ENCODE measurements around the gene PALMD. TPM values are rescaled to one million over a fixed set of nuclear protein-coding genes. Genes with fewer than 3 reads are reported as not detected.

Gene PALMD
- total RNA-seq, 4 donors from 2014 or later = 68.9 to 75.6 (median 72.1) TPM

GRCh38 chr1:99685516-99686180 lies 39.7 kb downstream of the PALMD start:
- peak; percentile 89 to 95 for DNase-seq (ENCODE audit: low spot score in 2 of 2)
- no peak overlapping the region for H3K4me3 ChIP-seq (ENCODE audit: low read depth, poor library complexity, severe bottlenecking)
- intact Hi-C loops (cut with DNase I; ENCODE audit: low total_unique reads) = no loop called here
- WGBS, 2 donors = 7 to 15% methylated on average over 6 of the region's 6 CpGs
- no peak for TF ChIP-seq CTCF (IDR thresholded peaks at IDR 0.05)
- TF ChIP-seq POLR2A (IDR thresholded peaks at IDR 0.05) = no peak

- TF ChIP-seq POLR2A (IDR thresholded peaks at IDR 0.05) = no peak
- TF ChIP-seq CTCF (IDR thresholded peaks at IDR 0.05) = no peak
- 80 to 85% methylated on average over 2 of the region's 2 CpGs for WGBS, 2 donors
- DNase-seq (ENCODE audit: low spot score in 2 of 2) = no peak
- intact Hi-C loops (cut with DNase I; ENCODE audit: low total_unique reads) = no loop called here
- no peak overlapping the region for H3K4me3 ChIP-seq (ENCODE audit: low read depth, poor library complexity, severe bottlenecking)
Observed at GRCh38 chr1:99691175-99691574, 45.3 kb downstream of the PALMD start.

GRCh38 chr1:99696616-99697015 lies 50.7 kb downstream of the PALMD start:
- DNase-seq (ENCODE audit: low spot score in 2 of 2) = no peak
- H3K4me3 ChIP-seq (ENCODE audit: low read depth, poor library complexity, severe bottlenecking) = no peak overlapping the region
- TF ChIP-seq POLR2A (IDR thresholded peaks at IDR 0.05) (no peak), CTCF (IDR thresholded peaks at IDR 0.05) (no peak)
- WGBS, 2 donors = 88 to 92% methylated on average over 2 of the region's 2 CpGs
- intact Hi-C loops (cut with DNase I; ENCODE audit: low total_unique reads) = no loop called here

- WGBS, 2 donors = 39 to 79% methylated on average over 1 of the region's 1 CpG
- DNase-seq (ENCODE audit: low spot score in 2 of 2) = no peak
Observed at GRCh38 chr1:99697580-99697979, 51.7 kb downstream of the PALMD start.

GRCh38 chr1:99700020-99700419 lies 54.1 kb downstream of the PALMD start:
- TF ChIP-seq CTCF (IDR thresholded peaks at IDR 0.05) (no peak), POLR2A (IDR thresholded peaks at IDR 0.05) (no peak)
- DNase-seq (ENCODE audit: low spot score in 2 of 2) = no peak
- 79 to 87% methylated on average over 3 of the region's 3 CpGs for WGBS, 2 donors
- intact Hi-C loops (cut with DNase I; ENCODE audit: low total_unique reads) = loop anchor here (10.0 kb wide), 1 partner anchor 905 kb away; no protein-coding TSS in a partner anchor
- H3K4me3 ChIP-seq (ENCODE audit: low read depth, poor library complexity, severe bottlenecking) = no peak overlapping the region

More at GRCh38 chr1:99697580-99697979, 51.7 kb downstream of the PALMD start:
- H3K4me3 ChIP-seq (ENCODE audit: low read depth, poor library complexity, severe bottlenecking) = no peak overlapping the region
- intact Hi-C loops (cut with DNase I; ENCODE audit: low total_unique reads) = no loop called here
- TF ChIP-seq POLR2A (IDR thresholded peaks at IDR 0.05) = no peak
- TF ChIP-seq CTCF (IDR thresholded peaks at IDR 0.05) = no peak

GRCh38 chr1:99702221-99702620 lies 56.3 kb downstream of the PALMD start:
- intact Hi-C loops (cut with DNase I; ENCODE audit: low total_unique reads) = loop anchor here (10.0 kb wide), 1 partner anchor 907 kb away; no protein-coding TSS in a partner anchor
- no peak overlapping the region for H3K4me3 ChIP-seq (ENCODE audit: low read depth, poor library complexity, severe bottlenecking)
- no peak for DNase-seq (ENCODE audit: low spot score in 2 of 2)
- TF ChIP-seq POLR2A (IDR thresholded peaks at IDR 0.05) = no peak
- TF ChIP-seq CTCF (IDR thresholded peaks at IDR 0.05) = no peak
